VCaP (cell line): ENCODE measurements around the gene RIIAD1.

ENCODE experiments used
- H3K27ac ChIP-seq: fragments of 450-650 bp; 2 replicates; pipeline ENCODE4 v1.5.1; 2017
- CTCF ChIP-seq: fragments of 450-650 bp; conservative IDR thresholded peaks from 2 replicates; pipeline ENCODE4 v1.5.1; 2017; ENCODE audit warnings: mild to moderate bottlenecking, moderate library complexity

Gene RIIAD1

GRCh38 chr1:151739590-151740355, 18.5 kb downstream of the RIIAD1 start:
- 0 out of 2 replicates have a peak, but pooled peaks have one; percentile 12 for TF ChIP-seq CTCF
- peak overlapping the region; percentile 98 for H3K27ac ChIP-seq

- H3K27ac ChIP-seq, result peak overlapping the region; percentile 98; the same call in 1 of the 2 replicates
- TF ChIP-seq CTCF, result no peak
Measured at GRCh38 chr1:151741516-151741915, 20.2 kb downstream of the RIIAD1 start.

GRCh38 chr1:151756291-151756690, 35.0 kb downstream of the RIIAD1 start:
- no peak for TF ChIP-seq CTCF
- H3K27ac ChIP-seq, result no peak overlapping the region

GRCh38 chr1:151759241-151759640, 37.9 kb downstream of the RIIAD1 start:
- no peak overlapping the region; the same call in 1 of the 2 replicates for H3K27ac ChIP-seq
- no peak for TF ChIP-seq CTCF

GRCh38 chr1:151760597-151761385, 39.5 kb downstream of the RIIAD1 start:
- peak overlapping the region; percentile 19; the same call in 1 of the 2 replicates for H3K27ac ChIP-seq
- no peak for TF ChIP-seq CTCF

GRCh38 chr1:151762941-151763921, 41.9 kb downstream of the RIIAD1 start, which contains the start of gene MRPL9:
MRPL9 (minus strand) TSS chr1:151763496; CDS start chr1:151763479, 17 bp downstream.
- no peak for TF ChIP-seq CTCF
- peak within 1 kb of the TSS; percentile 98 for H3K27ac ChIP-seq
